NCI-H2227 treated with DMSO at 0.1 percent for 48 hours (cell line): ENCODE data around the gene OPRD1.

ENCODE experiments used
- DNase-seq: peaks from one replicate; lab custom pipeline; 2025; lab: John Stamatoyannopoulos, UW

OPRD1 gene

DNA sequence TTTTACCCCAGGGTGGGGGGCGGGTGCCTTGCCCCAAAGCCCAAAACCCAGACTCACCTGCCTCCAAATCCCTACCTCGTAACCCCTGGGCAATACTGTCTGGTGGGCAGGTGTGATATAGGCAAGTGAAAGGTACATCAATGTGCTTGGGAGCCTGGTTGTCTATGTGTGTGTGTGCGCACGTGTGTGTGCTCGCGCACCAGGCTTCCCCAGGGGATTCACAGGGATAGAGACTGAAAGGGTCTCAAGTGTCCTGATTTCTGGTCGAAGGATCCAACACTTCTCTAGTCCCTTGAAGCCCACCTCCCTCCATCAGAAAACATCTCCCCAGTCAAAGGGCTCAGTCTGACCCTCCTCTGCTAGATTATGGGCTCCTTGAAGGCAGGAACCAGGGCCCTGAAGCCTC, 73.5 kb downstream of the OPRD1 start:
- no peak for DNase-seq

DNA sequence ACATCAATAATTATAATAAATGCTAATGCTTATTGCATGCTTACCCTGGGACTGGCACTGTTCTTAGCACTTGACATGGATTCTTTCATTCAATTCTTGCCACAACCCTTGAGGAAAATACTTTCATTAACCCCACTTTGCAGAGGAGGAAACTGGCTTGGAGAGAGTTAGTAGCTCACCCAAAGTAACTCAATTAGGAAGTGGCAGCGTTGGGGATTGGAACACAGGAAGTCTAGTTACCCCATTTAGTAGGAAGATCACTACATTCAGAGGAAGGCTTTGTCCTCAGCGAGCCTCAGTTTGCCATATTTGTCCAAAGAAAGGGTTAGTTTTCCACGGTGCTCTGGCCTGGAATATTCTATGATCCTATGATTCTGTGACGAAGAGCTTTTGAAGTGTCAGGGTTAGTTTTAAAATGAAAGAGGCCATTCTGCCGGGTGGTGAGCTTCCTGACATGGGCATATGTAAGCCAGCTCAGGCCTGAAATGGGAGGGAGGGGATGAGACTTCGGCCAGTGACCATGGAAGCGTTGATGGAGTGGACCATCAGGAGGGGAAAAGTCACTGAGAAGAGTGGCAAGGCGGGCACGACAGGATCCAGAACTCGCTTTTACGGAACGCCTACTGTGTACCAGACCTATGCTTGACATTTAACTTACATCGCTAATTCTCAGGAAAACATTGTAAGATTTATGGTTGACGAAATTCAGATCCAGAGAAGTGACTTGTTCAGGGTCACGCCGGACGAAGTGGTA, 74.2 kb downstream of the OPRD1 start:
- DNase-seq, result no peak

DNA sequence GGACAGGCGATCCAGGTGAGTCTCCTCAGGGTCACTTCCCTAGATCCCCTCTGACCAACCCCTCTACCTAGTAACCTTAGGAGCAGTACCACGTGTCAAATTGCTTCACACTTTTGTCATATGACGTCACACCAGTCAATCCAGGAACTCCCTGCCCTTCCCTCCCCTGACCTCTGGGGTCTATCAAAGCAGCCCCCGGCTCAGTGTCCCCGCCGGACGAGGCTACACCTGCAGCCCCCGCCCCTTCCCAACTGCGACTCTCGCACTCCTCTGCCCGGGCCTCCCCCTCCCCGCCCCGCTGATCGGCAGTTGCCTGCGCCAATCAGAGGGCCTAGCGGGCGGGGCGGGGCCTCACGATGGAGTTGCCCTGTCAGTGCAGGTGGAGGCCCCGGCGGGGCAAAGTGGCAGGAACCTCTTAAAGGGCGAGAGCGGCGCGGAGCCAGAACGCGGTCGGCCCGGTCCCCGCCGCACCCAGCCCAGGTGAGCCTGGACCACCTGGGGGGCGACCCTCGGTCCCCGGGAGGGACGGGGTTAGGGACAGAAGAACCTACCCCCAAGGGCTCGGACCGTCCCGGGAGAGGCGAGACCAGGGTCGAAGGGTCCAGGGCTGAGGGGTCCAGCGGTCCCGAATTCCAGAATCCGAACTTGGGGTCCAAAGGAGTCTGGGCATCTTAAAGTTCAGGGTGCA, 74.9 kb downstream of the OPRD1 start:
- peak; percentile 44 for DNase-seq

DNA sequence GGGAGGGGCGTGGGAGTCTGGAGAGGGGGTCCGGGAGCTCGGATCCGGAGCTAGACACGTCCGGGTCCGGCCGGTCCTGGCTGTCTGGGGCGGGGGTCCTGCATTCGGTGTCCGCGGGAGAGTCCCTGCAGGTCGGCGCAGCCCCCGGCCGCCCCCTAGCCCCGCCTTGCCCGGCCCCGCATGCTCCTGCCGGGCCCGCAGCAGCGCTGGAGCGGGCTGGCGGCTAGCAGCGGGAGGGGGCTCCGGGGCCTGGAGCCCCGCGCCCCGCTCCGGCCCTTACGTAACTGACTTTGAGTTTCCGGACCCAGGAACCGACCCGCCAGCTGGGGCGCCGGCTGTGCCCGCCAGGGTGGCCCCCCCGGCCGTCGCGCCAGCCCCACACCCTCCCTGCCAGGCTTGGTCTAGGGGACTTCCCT, 75.5 kb downstream of the OPRD1 start:
- no peak for DNase-seq

DNA sequence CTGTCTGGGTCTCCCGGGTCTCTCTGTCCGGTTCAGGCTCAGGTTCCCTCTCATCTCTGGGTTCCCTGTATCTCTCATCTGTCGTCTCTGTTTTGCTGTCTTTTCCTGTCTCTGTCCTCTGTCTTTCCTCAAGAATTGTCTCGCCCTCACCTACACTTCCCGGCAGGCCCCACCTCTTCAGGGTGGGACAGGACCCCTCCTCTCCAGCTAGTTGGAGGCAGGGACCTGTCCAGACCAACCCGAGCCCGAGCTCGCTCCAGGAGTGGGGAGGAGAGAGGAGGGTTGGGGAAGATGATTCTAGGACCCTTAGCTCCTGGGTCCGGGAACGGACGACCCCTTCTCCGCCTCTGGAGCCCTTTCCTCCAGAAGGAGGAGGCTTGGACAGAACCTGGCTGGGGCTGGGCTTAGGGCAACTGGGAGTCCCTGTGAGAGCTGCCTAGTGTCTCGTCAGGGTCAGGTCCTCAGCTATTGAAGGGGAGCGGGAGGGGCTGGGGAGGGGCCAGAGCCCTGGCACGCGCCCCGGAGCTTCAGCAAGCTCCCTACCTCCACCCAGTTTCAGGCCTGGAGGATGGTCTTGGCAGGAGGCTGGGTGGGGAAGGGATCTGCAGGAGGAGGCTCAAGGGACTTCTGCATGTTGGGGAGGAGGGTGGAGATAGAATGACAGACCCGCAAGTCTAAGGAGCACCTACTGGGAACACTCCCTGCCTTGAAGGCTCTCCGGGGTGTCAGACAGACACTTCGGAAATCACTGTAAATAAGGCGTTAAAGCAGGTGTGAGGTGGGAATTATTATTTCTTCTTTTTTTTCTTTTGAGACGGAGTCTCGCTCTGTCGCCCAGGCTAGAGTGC, 76.1 kb downstream of the OPRD1 start:
- DNase-seq, result no peak

DNA sequence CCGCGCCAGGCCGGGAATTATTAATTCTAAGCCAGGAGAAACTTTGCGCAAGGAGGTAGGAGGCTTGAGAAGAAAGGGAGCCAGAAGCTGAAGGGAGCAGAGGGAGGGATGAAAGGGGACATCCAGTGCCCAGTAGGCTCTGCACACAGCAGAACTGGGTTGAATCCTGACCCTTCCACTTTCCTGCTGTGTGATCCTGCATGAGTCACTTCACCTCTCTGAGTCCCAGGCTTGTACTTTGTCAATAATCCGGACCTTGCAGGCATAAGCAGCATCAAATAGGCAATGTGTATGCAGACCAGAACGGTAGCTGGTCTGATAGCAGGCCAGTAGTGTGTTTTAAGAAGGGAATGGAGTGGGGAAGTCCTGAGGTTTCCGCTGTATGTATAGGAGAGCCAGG, 76.9 kb downstream of the OPRD1 start:
- DNase-seq, result no peak

DNA sequence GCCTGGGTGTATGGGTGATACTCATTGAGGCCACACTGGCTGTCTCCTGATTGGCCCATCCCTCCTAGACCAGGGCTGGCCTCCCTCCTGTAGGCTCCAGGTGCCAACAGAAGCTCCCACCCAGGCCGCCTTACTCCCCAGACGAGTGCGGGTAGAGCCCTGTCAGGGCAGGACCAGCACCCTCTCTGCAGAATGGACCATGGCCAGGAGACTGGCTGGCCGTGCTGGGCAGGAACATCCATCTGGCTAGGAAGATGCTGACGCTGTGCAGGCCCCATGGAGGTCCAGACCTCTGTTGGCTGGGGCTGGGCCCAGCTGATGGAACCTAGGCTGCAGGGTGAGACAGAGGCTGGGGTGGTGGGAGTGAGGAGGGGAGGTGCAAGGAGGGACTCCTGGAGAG, 77.4 kb downstream of the OPRD1 start:
- no peak for DNase-seq

DNA sequence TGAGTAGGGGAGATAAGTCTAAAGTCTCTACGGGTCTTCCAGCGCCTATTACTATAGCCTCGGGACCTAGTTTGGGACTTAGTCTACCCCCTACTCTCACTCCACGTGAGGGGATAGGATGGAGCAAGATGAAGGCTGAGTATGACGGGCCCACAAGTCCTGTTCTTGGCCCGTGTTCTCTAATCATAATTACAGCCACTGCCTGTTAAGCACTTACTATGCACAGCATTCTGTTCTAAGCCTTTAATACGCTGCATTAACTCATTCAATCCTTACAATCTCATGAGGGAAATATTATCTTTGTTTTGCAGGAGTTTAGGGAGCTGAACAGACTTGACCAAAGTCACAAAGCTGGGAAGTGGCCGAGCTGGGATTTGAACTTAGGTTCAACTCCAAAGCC, 78.5 kb downstream of the OPRD1 start:
- no peak for DNase-seq

DNA sequence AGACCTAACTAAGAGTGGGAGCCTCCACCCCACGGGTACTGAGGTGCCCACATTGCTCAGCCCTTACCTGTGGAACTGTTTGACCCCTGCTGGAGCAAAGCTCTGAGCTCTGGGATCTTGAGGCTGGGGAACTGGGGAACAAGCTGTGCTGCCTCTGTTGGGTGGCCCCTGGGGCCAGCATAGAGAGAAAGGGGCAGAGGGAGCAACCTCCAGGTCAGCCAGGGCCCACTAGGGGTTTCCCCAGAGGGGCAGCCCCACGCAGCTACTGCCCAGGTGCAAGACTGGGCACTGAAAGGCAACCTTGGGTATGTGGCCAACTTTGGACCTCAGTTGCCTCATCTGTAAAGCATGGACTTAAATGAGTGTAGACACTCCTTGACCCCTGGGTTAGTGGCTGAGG, 78.9 kb downstream of the OPRD1 start:
- no peak for DNase-seq

DNA sequence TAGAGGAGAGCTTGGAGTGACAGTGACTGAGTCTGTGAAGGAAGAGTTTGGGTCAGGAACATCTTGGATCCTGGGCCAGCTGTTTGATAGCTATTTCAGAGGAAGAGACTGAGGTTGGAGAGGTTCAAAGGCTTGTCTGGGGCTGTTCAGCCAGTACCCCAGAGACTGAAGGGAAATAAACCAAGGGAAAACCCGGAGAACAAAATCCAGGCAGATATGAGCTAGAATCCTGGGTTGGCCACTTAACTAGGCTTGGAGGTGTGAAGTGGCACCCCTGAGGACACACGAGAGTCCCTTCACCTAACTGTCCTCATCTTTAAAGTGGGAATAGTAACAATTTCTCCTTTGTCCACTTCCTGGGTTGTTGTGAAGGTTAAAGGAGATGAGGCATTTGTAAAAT, 79.3 kb downstream of the OPRD1 start:
- no peak for DNase-seq

DNA sequence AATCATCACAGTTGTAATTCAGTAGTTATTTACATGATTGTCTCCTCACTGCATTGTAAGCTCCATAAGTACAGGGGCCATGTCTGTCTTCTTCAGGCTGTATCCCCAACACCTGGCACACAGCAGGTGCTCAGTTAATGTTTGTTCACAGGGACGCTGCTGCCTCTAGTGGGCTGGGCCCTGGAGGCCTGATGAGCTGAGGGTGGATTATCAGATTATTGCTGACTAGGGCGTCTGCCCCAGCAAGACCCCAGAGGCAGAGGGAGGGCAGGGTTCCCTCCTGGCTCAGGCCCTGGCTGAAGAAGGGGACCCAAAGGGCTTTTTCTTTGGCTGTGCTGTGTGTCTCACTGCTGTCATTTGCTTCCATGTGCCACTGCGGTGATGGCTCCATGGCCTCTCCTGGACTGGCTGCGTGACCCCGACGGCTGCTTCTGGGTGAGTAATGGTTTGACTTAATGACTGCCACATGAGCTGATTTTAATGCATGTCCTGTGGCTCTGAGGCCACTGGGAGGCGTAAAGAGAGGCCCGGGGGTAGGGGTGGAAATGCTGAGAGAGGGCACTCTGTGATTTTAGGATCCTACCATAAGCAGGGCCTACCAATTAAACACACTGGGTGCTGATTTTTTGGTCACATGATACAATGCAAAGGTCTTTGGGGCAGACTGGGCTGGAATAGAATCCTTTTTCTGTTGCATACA, 81.6 kb downstream of the OPRD1 start:
- DNase-seq, result no peak

DNA sequence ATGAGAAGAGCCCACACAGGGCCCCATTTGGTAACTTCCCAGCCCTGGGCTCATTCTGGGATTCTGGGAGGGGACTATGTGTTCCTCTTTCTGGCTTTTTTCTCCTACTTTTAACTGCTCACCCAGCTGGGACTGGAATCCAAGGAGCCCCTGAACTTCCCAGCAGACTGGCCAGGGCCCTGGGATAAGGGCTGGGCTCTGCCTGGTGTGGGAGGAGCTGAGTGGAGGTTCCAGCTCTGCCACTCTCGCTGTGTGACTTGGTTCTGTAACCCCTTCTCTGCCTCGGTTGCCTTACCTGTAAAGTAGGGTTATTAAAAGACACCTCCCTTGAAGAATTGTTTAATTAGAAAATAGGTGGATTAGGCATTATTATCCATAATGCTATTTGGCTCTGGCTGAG, 82.8 kb downstream of the OPRD1 start:
- DNase-seq, result no peak

DNA sequence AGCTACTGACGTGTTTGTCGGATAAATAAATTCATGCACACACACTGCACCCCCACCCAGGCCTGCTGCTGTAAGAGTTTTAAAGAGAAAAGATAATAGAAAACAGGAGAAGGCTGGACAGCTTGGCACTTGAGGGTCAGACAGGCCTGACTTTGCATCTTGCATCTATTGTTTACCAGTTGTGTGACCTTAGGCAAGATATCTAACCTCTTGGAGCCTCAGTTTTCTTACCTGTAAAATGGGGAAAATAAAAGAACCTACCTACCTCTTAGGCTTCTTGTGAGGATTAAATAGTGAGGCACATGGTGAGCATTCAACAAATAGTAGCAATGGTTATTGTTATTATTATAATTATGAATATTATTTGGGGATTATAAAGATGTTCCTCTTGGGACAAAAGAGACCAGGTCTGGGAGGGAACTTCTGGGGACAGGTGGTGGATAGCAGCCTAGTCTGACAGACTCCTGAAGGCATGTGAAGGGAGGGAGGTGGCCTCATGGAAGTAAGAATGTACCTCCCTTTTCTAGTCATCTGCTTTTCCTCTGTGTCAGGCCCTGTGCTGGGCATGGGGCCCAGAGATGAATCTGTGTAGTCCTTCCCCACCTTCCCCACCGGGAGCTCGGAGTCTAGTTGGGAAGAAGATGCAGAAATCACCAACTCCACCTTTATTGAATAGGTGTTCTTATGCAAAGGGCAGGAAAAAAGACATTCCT, 84.1 kb downstream of the OPRD1 start:
- DNase-seq, result no peak

DNA sequence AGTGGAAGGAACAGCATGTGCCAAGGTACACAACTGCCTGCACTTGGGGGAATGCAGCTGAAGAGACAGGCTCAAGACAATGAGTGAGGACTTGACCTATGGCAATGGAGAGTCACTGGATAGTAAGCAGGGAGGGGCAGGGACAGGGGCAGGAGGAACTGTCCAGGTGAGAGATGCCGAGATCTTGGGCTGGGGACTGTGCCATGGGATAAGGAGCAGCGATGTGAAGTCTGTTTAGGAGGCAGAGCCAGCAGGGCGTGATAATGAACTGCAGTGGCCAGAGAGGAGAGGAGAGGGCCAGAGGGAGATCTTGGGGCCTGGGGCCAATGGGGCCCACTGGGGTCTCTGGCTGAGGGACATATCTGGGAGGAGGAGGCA, 84.6 kb downstream of the OPRD1 start:
- DNase-seq, result no peak

DNA sequence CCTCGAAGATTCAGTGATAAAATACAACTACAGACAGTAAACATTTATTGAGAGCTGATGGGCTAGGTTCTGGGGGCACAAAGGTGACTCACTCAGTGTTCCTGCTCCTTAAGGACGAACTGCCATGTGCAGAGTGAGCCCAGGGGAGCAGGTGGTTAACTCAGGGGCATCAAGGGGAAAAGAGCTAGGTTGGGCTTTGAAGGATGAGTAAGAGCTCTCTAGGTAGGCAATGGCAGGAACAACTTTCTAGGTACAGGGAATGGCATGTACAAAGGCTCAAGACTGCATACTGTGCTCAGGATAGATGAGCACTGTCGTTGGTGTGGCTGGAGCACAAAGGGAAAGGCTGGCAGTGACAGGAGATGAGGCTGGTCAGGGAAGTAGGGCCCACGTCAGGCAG, 85.8 kb downstream of the OPRD1 start:
- DNase-seq, result no peak

DNA sequence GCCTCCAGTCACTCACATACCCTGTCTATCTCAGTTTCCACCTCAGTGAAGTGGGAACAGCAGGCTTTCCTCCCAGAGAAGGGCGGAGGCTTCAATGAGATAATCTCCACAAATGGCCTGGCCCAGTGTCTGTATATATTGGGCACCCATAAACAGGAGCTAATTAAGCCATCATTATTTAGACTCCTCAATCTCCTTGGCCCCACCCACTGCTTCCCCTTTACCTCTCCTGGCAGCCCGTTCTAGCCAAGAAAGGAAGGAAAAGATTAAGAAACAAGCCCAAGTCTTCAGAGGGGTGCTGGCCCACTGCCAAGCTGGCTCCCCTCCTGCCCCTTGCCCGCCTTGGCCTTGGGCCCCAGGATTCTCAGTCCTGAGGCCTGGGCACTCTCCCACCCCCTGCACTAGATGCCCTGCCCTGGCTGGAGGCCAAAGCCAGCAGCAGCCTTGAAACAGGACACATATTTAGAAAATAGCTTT, 86.5 kb downstream of the OPRD1 start:
- no peak for DNase-seq

DNA sequence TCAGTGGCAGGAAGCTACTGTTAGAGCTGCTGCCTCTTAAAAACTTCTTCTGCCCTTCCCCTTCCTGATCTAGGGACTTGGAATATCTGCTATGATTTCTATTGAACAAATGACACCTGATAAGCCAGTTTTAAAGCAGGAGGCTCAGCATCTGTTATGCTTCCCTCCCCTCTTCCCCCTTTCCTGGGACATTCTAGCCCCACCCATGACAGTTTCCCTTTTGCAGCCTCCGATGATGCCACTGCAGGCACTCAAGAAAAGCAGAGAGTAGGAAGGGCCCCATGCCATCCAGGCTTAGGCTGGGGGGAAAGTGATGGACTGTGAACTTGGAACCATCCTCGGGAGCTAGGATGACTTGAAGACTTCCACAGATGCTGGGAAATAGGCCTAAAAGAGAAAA, 87.3 kb downstream of the OPRD1 start:
- DNase-seq, result no peak

DNA sequence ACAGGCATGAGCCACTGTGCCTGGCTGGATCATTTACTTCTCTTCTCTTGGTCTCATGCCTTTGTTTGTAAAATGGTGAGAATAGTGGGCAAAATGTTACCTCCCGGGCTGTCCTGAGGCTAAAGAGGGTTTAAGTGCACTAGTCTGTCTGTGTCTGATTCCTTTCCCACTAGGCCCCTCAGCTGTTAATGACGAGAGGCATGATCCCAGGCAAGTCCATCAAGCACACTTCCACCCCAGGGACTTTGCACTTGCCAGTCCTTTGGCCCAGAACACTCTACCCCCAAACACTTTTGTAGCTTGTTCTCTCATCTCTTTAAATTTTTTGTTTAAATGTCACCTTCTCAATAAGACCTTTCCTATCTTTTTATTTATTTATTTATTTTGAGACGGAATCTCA, 88.6 kb downstream of the OPRD1 start:
- DNase-seq, result no peak

DNA sequence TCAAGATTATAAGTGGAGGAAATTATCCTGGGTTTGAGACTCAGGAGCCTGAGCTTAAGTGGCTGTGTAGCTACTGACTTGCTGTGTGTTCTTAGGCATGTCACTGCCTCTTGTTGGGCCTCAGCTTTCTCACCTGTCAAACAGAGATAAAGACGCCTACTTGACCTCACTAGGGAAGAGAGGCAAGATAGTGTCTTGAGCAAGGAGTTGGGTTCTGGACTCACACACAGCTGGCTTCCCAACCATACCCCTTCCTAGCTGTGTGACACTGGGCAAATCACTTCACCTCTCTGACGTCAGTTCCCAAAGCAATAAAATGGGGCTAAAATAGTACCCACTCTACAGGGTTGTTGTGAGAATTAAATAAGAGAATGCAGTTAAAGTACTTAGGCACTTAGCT, 90.8 kb downstream of the OPRD1 start:
- DNase-seq, result no peak

DNA sequence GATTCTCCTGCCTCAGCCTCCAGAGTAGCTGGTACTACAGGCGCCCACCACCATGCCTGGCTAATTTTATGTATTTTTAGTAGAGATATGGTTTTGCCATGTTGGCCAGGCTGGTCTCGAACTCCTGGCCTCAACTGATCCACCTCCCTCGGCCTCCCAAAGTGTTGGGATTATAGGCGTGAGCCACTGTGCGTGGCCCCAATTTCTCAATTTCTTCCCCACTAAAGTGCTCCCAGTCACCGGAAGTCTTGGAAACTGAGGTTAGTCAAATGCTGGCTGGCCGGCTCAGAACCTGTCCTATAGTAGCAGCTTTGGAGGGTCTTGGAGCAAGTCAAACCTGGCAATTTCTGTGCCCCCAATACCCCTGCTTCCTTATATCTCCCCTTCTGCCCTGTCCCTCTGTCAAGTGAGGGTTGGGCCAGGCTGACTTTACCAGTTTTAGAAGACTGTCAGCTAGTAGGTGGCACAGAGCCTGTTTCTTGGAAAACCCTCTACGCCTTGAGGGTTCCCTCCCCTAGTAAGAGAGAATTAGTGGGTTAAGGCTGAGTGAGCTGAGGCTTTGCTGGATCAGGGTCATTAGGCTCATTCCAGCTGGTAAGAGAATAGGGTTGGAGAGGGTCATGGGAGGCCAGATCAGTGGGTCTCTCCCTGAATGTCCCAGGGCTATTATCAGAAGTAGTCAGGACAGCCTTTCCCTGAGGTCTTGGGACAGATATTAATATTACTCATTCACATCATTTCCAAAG, 94.1 kb downstream of the OPRD1 start:
- no peak for DNase-seq

DNA sequence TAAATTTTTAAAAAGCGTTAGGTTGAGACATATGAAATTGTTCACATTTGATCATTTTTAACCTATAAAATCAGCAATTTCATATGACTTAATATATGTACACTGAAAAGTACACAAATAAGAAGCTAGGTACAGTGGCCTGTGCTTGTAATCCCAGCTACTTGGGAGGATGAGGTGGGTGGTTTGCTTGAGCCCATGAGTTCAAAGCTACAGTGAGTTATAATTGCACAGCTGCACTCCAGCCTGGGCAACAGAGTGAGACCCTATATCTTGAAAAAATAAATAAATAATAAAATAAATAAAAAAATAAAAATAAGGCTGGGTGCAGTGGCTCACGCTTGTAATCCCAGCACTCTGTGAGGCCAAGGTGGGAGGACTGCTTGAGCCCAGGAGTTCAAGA, 97.2 kb downstream of the OPRD1 start:
- no peak for DNase-seq
